T47D (cell line): ENCODE data around the gene CRYAA.

Source experiments
- DNase-seq, 2 experiments: peaks; one replicate each; pipeline versions ENCODE4 v3.0.0 to v3.0.0-alpha.2; 2011 to 2012; ENCODE audit warnings: low read depth in 1 of 2, low spot score in 1 of 2
- JUND ChIP-seq: IDR thresholded peaks from 2 replicates; pipeline ENCODE4 v1.6.1; 2012; ENCODE audit warnings: low read depth
- in situ Hi-C: cut with HindIII; loops from 2 replicates; pipeline ENCODE4 v1.10.0; 2016; ENCODE audit warnings: low sequenced_read_pairs, low pct_unique_long_range_greater_than_20kb

CRYAA gene

DNA sequence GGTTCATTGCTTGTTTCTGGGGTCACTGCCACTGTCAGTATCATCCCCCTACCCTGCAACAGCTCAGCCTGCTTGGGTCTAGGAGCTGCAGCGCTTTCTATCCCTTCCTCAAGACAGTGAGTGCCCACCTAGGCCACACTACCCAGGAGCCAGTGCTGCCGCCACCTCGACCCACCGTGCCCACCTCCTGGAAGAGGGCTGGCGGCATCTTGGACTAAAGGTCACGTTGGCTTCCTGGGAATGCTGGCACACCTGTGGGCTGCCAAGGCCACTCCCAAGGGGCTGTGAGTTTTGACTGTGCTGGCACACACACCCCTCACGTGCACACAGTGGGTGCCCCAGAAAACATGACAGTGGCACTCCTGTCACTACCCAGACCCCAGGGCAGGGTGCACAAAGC is 22.1 kb downstream of the CRYAA start:
- no peak for TF ChIP-seq JUND
- in situ Hi-C loops, result no loop called here
- no peak for DNase-seq

DNA sequence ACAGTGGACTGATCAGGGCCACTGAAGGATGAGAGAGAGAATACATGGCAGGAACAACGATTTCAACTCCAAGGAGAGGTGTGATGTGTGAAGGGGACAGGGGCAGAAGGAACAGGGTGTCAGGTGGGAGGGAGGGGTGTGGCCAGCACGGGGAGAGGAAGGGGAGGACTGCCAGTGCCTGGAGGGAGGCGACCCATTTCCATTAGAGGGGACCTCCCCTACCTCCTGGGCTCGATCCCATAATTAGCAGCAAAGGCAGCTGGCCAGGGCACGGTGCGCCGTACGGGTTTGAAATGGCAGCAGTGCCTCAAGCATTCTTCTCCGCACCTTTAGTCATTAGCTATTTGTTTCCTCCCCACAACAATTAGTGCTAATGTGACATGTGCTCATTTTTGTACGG is 22.7 kb downstream of the CRYAA start:
- DNase-seq, result no peak
- no peak for TF ChIP-seq JUND
- in situ Hi-C loops, result no loop called here

DNA sequence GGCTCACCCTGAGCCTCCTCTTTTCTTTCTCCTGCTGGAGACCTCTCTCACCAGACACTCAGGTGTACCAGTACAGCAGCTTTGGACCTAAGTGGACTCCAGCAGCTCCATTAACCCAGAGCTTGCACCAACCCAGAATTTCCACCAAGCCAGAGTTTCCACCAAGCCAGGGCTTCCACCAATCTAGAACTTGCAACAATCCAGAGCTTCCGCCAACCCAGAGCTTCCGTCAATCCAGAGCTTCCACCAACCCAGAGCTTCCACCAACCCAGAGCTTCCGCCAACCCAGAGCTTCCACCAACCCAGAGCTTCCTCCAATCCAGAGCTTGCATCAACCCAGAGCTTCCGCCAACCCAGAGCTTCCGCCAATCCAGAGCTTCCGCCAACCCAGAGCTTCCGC is 23.2 kb downstream of the CRYAA start:
- no peak for TF ChIP-seq JUND
- in situ Hi-C loops, result no loop called here
- no peak for DNase-seq

DNA sequence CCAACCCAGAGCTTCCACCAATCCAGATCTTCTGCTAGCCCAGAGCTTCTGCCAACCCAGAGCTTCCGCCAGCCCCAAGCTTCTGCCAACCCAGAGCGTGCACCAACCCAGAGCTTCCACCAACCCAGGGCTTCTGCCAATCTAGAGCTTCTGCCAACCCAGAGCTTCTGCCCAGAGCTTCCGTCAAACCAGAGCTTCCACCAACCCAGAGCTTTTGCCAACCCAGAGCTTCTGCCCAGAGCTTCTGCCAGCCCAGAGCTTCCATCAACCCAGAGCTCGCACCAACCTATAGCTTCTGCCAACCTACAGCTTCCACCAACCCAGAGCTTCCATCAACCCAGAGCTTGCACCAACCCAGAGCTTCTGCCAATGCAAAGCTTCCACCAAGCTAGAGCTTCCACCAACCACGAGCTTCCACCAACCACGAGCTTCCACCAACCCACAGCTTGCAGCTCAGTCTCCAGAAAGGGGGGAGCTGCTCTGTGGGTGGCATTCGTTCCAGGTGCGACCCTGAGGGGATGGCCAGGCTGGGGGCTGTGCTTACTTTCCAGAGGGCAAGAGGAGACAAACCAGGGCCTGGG is 23.8 kb downstream of the CRYAA start:
- DNase-seq, result no peak
- TF ChIP-seq JUND, result no peak
- in situ Hi-C loops, result no loop called here

DNA sequence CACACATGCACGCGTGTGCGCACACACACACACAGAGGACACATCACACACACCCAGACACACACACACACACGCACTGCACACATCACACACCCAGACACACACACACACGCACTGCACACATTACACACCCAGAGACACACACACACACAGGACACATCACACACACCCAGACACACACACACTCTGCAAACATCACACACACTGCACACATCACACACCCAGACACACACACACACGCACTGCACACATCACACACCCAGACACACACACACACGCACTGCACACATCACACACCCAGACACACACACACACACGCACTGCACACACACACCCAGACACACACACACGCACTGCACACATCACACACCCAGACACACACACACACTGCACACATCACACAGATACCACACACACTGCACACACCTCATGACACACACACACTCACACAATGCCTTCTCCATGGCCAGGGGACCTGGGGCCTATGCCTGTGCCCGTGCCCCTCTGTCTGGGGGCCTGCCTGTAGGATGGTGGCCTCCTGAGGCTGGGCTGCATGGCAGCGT is 24.4 kb downstream of the CRYAA start:
- no peak for TF ChIP-seq JUND

DNA sequence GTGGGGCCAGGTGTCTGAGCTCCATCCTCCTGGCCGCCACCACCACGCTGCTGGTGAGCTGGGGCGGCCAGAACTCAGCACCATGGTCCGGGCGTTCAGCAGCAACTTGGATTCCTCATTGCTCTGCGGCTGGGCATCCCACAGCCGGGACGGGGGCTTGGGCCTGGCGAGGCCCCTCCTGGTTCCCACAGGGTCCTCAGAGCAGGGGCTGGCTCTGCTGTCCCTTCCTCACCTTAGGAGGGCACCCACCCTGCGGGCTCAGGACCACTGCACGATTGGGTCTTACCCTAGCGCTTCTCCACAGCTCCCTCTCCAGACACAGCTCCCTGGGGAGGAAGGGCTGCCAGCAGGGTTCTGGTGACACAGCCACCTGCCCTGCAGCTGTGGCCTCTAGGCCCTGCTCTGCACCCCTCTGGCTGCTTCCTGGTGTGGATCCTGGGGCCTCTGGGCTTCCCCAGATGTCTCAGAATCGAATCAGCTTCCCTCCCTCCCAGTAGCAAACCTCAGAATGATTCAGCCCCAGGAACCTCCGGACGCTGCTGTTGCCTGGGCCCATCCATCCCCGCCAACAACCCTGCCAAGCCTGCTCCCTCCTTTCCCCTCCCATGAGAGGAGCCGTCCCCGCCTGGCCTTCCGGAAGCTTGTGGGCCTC is 25.0 kb downstream of the CRYAA start:
- in situ Hi-C loops, result no loop called here
- DNase-seq, result no peak
- TF ChIP-seq JUND, result no peak

More for the DNA sequence above, 24.4 kb downstream of the CRYAA start:
- in situ Hi-C loops, result no loop called here
- no peak for DNase-seq

DNA sequence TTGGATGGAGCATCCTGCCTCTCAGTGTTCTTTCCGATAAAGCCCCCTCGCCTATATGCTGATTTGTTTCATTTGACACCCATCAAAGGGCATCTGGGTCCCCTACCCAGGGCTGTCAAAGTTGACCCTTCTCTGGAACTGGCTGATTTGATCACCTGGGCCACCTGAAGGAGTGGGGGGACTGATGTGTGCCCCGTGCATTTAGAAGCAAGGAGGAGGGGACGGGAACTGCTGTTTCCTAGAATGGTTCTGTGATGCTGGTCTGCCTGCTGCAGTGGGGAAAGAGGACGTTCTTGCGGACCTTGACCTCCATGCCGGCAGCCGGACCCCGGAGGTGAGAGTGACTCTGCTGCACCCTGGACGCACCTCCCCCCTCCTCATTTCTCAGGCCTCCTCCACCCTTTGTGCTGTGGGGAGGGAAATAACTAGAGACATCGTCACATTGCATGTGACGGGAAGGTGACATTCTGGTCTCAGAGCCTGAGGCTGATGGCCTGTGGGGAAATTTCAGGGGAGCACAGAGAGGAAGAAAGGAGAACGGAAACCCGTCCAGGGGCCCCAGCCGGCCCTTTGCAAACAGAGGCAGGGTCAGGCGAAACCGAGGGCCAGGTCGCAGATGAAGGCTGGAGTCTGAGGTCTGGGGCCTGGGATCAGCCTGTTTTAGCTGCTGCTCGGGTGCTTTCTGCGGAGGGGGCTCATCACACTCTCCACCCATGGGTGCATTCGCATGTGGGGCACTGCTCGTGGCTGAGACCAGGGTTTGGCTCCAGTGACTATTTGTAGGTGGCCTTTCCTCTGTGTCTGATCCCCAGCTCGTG is 25.7 kb downstream of the CRYAA start:
- in situ Hi-C loops, result no loop called here
- TF ChIP-seq JUND, result no peak

DNA sequence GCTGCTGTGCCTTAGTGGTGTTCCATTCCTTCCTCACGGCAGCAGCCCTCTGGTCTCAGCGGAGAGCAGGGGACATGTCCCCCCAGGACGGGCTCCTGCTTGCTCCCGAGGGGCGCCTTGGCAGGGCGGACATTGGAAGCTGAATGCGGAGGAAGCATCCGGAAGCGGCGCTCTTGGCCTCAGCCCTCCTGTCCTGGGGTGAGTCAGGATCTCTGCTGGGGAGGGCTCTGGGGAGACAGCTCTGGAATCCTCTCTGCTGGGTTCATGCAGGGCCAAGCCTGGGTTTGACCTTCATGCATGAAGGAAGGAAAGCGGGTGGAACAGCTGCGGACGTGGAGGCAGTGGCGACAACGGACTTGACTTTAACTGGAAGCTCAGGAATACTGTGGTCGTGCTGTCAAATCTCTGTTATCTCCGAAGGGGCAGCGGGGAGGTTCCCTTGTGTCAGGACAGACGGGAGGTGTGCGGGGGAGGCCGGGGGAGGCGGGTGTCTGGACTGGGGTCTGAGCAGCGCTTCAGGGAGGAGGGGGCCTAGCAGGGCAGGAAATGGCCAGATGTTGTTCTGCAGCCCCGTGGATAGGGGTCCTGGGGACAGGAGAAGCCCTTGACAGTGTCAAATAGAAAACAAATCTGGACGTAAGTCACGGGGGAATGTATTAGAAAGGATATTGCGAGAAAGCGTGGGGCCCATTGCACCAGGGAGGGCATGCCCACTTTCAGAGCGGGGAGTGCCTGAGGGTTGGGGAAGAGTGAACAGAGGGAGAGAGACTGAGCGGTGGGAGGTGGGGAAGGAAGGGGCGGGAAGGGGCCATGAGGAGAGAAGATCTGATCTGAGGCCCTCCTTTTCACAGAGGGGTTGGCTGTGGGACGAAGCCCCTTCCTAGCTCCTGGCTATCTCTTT is 26.6 kb downstream of the CRYAA start:
- in situ Hi-C loops, result no loop called here
- TF ChIP-seq JUND, result no peak
- DNase-seq, result no peak

More for the DNA sequence above, 25.7 kb downstream of the CRYAA start:
- DNase-seq, result no peak

DNA sequence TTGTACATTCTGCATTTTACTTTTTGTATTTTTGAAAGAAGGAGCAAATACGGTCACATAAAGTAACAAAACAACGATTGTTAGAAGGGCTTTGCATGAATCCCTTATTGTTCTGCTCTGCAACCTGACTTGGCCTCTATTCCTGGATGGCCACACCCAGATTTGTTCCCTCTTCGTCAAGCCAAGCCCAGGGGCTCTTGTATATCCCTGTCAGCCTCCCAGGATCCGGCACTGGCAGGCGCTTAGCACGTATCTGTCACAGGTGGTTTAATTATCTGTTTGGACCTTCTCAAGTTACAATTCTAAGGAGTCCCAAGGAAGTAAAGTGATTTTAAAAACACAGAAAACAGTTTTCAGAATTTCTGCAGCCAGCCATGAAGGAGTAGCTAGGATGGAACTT is 28.0 kb downstream of the CRYAA start:
- DNase-seq, result no peak
- no peak for TF ChIP-seq JUND
- in situ Hi-C loops, result no loop called here

DNA sequence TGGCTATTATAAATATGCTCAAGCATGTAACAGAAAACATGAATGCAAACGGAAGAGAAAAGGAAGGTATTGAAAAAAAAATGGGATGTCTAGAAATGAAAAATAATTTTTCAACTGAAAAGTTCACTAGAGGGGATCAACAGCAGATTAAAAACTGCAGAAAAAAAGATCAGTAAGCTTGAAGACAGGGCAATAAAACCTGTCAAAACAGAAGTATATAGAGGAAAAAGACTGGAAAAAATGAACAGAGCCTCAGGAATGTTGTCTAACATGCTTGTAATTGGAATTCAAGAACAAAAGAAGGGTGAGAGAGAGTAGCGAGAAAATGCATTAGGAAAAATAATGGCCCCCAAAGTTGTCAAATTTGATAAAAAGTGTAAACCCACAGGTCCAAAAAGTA is 29.6 kb downstream of the CRYAA start:
- in situ Hi-C loops, result no loop called here
- DNase-seq, result no peak
- TF ChIP-seq JUND, result no peak

DNA sequence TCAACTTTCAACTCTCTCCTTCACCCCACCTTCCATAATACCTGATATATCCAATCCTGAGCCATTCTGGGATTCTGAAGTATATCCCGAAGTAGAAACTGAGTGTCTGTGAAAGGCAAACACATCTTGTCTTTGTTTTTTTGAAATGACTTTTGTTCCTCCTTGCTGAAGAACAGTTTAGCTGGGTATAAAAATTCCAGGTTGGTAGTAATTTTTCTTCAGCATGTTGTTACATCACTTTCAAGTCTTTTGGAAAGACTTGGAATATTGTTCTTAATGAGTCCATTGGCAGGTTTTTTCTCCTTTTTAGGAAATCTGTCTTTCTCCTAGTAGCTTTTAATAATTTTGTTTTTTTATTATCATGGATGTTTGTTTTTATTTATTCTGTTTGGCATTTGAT is 32.7 kb downstream of the CRYAA start:
- no peak for DNase-seq
- TF ChIP-seq JUND, result no peak
- in situ Hi-C loops, result no loop called here

DNA sequence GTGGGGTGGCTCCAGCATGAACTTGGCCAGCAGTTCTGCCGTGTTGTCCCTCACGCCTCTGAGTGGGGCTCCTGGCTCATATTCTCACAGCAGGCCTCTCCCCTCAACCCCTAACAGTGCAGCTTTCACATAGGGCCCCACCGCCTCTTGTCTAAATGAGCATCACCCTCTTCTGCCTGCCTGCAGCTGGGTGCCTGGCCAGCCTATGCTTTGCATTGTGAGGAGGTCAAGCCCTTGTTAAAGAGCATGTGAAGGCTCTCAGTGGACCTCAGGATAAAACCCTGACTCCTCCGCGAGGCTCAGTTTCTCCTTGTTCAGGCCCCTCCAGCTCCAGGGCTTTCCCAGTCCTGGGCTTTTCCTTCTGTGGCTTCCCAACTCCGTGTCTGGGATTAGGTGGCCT is 34.8 kb downstream of the CRYAA start:
- no peak for DNase-seq
- TF ChIP-seq JUND, result no peak
- in situ Hi-C loops, result no loop called here
